HG03045 (cell line): ENCODE measurements around the gene ZNF841.
"Not testable (repeated sequence)": the region's sequence is repeated elsewhere in the genome, so short reads cannot be mapped to it uniquely, and the experiment has no call there.

Experiments used
- ATAC-seq: cut with Tn5 transposase; IDR thresholded peaks from one replicate; pipeline ENCODE4 v1.9.1; 2021; ENCODE audit warnings: mild to moderate bottlenecking, moderate library complexity; ENCODE audit not compliant: unreplicated experiment

ZNF841 gene

GRCh38 chr19:52069653-52070052 lies 25.9 kb downstream of the ZNF841 start:
- ATAC-seq = no peak

- ATAC-seq = no peak
Measured at GRCh38 chr19:52066258-52066863, 29.2 kb downstream of the ZNF841 start.

GRCh38 chr19:52065399-52065798 lies 30.2 kb downstream of the ZNF841 start:
- ATAC-seq = no peak

- not testable (repeated sequence) for ATAC-seq
Measured at GRCh38 chr19:52056480-52056879, 39.1 kb downstream of the ZNF841 start.

GRCh38 chr19:52051736-52052135 lies 43.8 kb downstream of the ZNF841 start:
- not testable (repeated sequence) for ATAC-seq

- peak; percentile 92 for ATAC-seq
Measured at GRCh38 chr19:52048555-52049501, 46.7 kb downstream of the ZNF841 start, which contains the start of gene ZNF432. Gene ZNF432, minus strand, starts transcription at chr19:52048838. Its CDS starts 1,970 bp downstream, at chr19:52046868.

GRCh38 chr19:52039169-52039568 lies 56.4 kb downstream of the ZNF841 start:
- ATAC-seq = no peak

- ATAC-seq = no peak
Measured at GRCh38 chr19:52034051-52034728, 61.4 kb downstream of the ZNF841 start.

GRCh38 chr19:52028780-52029123 lies 66.8 kb downstream of the ZNF841 start:
- ATAC-seq = no peak

GRCh38 chr19:52028027-52028779 lies 67.4 kb downstream of the ZNF841 start, which contains the start of gene ZNF614:
Gene ZNF614, minus strand, starts transcription at chr19:52028379. Its CDS starts 2,634 bp downstream, at chr19:52025745.
- ATAC-seq = peak; percentile 84

GRCh38 chr19:52026255-52026990 lies 69.1 kb downstream of the ZNF841 start:
- not testable (repeated sequence) for ATAC-seq

GRCh38 chr19:52024478-52024877 lies 71.1 kb downstream of the ZNF841 start:
- not testable (repeated sequence) for ATAC-seq

- no peak for ATAC-seq
Measured at GRCh38 chr19:52022193-52022592, 73.4 kb downstream of the ZNF841 start.

- ATAC-seq = no peak
Measured at GRCh38 chr19:52020506-52020905, 75.1 kb downstream of the ZNF841 start.
